ENCODE measurements around the gene C13orf46.

GRCh38 chr13:113951246-113951999 is 22.5 kb downstream of the C13orf46 start:
- TF ChIP-seq POLR2A (IDR thresholded peaks at IDR 0.05), result no peak
- peak; percentile 70 to 90 (median 89) for TF ChIP-seq CTCF (IDR thresholded peaks at IDR 0.05)

Measured in esophagus squamous epithelium (tissue), 4 donors.